Measurements from ENCODE around the gene TGFBI.

- TF ChIP-seq REST (IDR thresholded peaks at IDR 0.05; ENCODE audit: insufficient read depth in 1 of 2, low read depth in 2 of 2, low read length in 2 of 2) (no peak), TAF1 (IDR thresholded peaks at IDR 0.05; ENCODE audit: borderline replicate concordance, insufficient read depth, low read length) (no peak), SIN3A (IDR thresholded peaks at IDR 0.05; ENCODE audit: borderline replicate concordance, insufficient read depth, low read length) (no peak)
Measured at GRCh38 chr5:136000932-136001331, 27.9 kb upstream of the TGFBI start.
